Right lobe of liver (tissue), 6 donors: ENCODE measurements around the gene DOCK7. TPM values are rescaled to one million over a fixed set of nuclear protein-coding genes. Genes with fewer than 3 reads are reported as not detected.

ENCODE experiments used
- ATAC-seq, 4 donors: fragments of 200-7000 bp; cut with Tn5 transposase; one replicate each; pipeline ENCODE4 v1.9.1; 2020; ENCODE audit warnings: mild to moderate bottlenecking in 4 of 4, moderate library complexity in 4 of 4
- DNase-seq, 3 donors: peaks; one replicate each; pipeline ENCODE4 v3.0.0-alpha.2; 2020
- H3K27ac ChIP-seq, 3 donors: fragments of 200-600 bp; one replicate each; pipeline ENCODE4 v1.8.0; 2022
- H3K27me3 ChIP-seq, 2 donors: fragments of 200-600 bp; one replicate each; pipeline ENCODE4 v1.8.0; 2022
- H3K36me3 ChIP-seq, 4 donors: fragments of 200-600 bp; sonication (generic) in 1 of 4; one replicate each; pipeline versions ENCODE4 v1.5.1 to v1.8.0; 2017 to 2022; ENCODE audit warnings: control low read depth in 1 of 4
- H3K4me1 ChIP-seq, 4 donors: fragments of 200-600 bp; sonication (generic) in 1 of 4; one replicate each; pipeline versions ENCODE4 v1.5.1 to v1.8.0; 2017 to 2022; ENCODE audit warnings: control low read depth in 1 of 4
- H3K4me3 ChIP-seq, 3 donors: fragments of 200-600 bp; one replicate each; pipeline ENCODE4 v1.8.0; 2022
- H3K9me3 ChIP-seq, 4 donors: fragments of 200-600 bp; sonication (generic) in 1 of 4; one replicate each; pipeline versions ENCODE4 v1.5.1 to v1.8.0; 2017 to 2022; ENCODE audit warnings: control low read depth in 1 of 4
- POLR2A ChIP-seq: fragments of 450-650 bp; IDR thresholded peaks from one replicate; pipeline ENCODE4 v1.6.1; 2017; ENCODE audit warnings: antibody characterized with exemption, mild to moderate bottlenecking
- WGBS: methylation state at CpG from one replicate; pipeline ENCODE4 v1.1.6; 2018; ENCODE audit warnings: low coverage, low lambda C conversion rate; ENCODE audit not compliant: insufficient coverage; ENCODE audit errors: missing lambda C conversion rate; 5-methylcytosine and 5-hydroxymethylcytosine counted together
- intact Hi-C, 2 donors: fragments of 100-400 bp; cut with DNase I; formaldehyde crosslinking; loops; one replicate each; pipeline versions ENCODE4 v1.11.2 to v1.14.1; 2022
- total RNA-seq, 6 experiments: library from RNA; depleted of rRNA in 2 of 6; stranded (reverse); fragments of >200 nt in 2 of 6; fragmentation: NEBNext Ultra II Directional in 3 of 6; extraction: Animal tissue kit (Norgen Biotek cat#: 25700) in 3 of 6; gene quantifications; one replicate each; pipeline versions ENCODE4 v1.1.0 to v1.2.4, GENCODE V29; 2016 to 2023
- TF ChIP-seq, protein P1 (sequence below), 4 donors: fragments of 200-600 bp in 3 of 4; fragments of 450-650 bp in 1 of 4; IDR thresholded peaks; one replicate each; pipeline versions ENCODE4 v1.5.1 to v1.8.0; 2016 to 2022; ENCODE audit warnings: antibody characterized with exemption in 4 of 4, mild to moderate bottlenecking in 2 of 4
- donor health status: DM: no; HTN: yes; CAD: no.
- donor health status: DM: no; HTN: no; CAD: no.
- donor health status: DM: no; HTN: no; CAD: no.
- donor health status: DM: no; HTN: yes; CAD: no.
- donor health status: DM: no; HTN: yes; CAD: no.

DOCK7 gene
- total RNA-seq, 6 experiments from 2014 or later, result 14.1 to 28.4 (median 20.1) TPM

DNA sequence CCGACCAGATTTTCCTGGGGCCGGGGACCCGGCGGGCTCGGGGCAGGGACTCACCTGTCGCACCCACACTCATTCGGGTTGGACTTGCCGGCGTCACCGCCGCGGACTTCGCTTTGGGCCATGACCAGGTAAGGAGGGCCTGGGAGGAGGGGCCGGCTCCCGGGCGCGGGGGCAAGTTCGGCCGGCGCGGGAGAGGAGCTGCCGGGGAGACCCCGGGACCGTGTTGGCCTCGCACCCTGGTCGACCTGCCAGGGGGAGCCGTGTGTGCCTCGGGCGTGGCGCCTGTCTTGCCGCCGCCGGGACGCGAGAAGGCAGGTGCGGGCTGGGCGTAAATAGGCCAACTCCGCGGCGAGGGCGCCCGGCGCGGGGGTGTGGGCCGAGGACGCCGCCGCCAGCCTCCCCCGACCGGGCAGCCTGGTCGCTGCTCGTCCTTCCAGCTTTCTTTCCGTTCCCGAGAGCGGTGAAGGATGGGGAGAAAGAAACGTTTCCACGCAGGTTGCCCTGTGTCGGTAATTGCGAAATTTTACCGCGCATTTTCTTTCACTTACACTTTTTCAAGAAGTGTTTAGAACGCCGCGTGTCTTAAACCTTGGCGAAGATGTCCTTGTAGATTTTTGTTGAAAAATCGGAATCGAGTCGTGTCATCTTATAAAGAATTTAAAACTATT, 250.8 kb downstream of the DOCK7 start:
- H3K27me3 ChIP-seq, result no peaks in the 10 kb centered on the region
- ATAC-seq (peak; percentile 11 to 31 (median 13)), DNase-seq (peak; percentile 74 to 81 (median 76))
- no peaks in the 10 kb centered on the region for H3K9me3 ChIP-seq
- peaks cover 0 to 26% (median 8%) of the 10 kb centered on the region in 4 donors for H3K4me1 ChIP-seq
- WGBS, result 0% methylated on average over 20 of the region's 68 CpGs
- peaks cover 0 to 9% (median 0%) of the 10 kb centered on the region in 4 donors for H3K36me3 ChIP-seq
- no peak for TF ChIP-seq POLR2A
- TF ChIP-seq, protein P1, sequence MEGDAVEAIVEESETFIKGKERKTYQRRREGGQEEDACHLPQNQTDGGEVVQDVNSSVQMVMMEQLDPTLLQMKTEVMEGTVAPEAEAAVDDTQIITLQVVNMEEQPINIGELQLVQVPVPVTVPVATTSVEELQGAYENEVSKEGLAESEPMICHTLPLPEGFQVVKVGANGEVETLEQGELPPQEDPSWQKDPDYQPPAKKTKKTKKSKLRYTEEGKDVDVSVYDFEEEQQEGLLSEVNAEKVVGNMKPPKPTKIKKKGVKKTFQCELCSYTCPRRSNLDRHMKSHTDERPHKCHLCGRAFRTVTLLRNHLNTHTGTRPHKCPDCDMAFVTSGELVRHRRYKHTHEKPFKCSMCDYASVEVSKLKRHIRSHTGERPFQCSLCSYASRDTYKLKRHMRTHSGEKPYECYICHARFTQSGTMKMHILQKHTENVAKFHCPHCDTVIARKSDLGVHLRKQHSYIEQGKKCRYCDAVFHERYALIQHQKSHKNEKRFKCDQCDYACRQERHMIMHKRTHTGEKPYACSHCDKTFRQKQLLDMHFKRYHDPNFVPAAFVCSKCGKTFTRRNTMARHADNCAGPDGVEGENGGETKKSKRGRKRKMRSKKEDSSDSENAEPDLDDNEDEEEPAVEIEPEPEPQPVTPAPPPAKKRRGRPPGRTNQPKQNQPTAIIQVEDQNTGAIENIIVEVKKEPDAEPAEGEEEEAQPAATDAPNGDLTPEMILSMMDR (IDR thresholded peaks at IDR 0.05), result no peak
- peak overlapping the region; percentile 92 to 98 (median 98) for H3K27ac ChIP-seq
- intact Hi-C loops, result no loop called here
- peak overlapping the region; percentile 70 to 97 (median 93) for H3K4me3 ChIP-seq

DNA sequence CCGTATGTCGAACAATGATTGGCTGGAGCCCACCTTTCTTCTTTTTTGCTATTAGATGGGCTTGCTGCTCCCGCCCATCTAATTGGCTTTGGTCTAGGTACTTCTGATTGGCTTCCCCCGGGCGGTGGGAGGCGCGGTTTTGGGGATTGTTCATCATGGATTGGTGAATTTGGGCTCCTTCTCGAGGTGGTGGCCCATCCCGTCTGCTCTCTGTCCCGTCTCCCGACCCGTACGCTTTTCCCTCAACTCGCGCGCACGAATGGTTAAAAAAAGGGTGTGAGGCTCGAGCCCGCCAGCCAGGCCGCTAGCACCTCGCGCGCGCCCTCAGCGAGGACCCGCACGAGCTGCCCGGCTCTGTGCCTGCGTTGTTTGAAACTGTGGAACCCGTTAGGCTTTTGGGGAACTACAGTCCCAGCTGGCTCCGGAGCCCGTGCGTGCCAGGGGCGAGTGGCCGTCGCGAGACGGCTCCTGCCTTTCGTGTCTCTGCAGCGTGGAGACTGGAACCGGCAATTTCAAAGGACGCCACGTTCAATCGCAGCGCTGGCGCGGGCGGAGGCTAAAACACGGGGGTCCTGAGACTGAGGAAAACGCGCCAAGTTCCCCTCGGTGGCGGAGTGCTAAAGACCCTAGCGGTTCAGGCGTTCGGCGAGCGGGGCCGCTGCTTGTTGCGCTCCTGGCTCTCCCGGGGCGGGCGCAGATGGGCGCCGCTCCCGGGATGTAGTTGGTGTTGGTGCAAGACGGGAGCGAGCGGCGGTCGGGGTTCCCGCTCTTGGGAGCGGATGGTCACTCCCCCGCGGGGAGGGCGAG, 251.5 kb downstream of the DOCK7 start, which contains the start of gene USP1:
Gene USP1 (plus strand): TSS at position 584 of the 807 bp plus-strand sequence. CDS start 2,819 bp downstream, outside the sequence.
- DNase-seq, result peak; percentile 95 to 98 (median 98)
- no peaks in the 10 kb centered on the region for H3K27me3 ChIP-seq
- peak; percentile 82 to 93 (median 88) for ATAC-seq
- peaks cover 0 to 4% (median 0%) of the 10 kb centered on the region in 4 donors for H3K36me3 ChIP-seq
- H3K9me3 ChIP-seq, result no peaks in the 10 kb centered on the region
- no peak for TF ChIP-seq POLR2A
- TF ChIP-seq, protein P1 (IDR thresholded peaks at IDR 0.05), result no peak
- intact Hi-C loops, result no loop called here
- H3K4me1 ChIP-seq, result peaks cover 0 to 26% (median 8%) of the 10 kb centered on the region in 4 donors
- peak within 1 kb of the TSS; percentile 70 to 97 (median 93) for H3K4me3 ChIP-seq
- peak within 1 kb of the TSS; percentile 92 to 98 (median 98) for H3K27ac ChIP-seq
- WGBS, result 2% methylated on average over 9 of the region's 76 CpGs

DNA sequence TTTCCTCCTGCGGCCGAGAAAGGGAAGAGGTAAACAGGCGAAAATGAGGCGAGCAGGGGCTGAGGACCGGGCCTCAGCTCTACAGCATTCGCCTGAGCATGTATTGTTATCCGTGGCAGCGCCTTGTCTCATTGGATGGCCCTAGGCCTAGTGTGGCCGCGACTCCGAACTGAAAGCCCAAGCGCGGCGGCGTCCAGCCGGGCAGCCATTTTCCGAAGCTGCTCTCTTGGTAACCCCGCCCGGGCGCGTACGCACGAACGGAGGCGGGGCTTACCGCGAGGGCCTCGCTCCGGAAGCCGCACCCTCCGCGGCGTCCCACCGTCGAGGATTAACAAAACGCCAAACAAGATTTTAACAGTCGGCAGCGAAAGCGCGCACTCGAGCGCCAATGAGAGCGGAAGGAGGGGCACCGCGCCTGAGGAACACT, 252.1 kb downstream of the DOCK7 start:
- Histone ChIP-seq H3K27me3 (no peaks in the 10 kb centered on the region), H3K36me3 (no peaks in the 10 kb centered on the region), H3K9me3 (no peaks in the 10 kb centered on the region), H3K4me1 (peaks cover 0 to 26% (median 8%) of the 10 kb centered on the region in 4 donors), H3K4me3 (peak overlapping the region; percentile 70 to 97 (median 93)), H3K27ac (peak overlapping the region; percentile 92 to 98 (median 98))
- peak in 2 of 3 donors; percentile 94 to 97 for DNase-seq
- 0% methylated on average over 6 of the region's 45 CpGs for WGBS
- TF ChIP-seq, protein P1 (IDR thresholded peaks at IDR 0.05), result no peak
- peak; percentile 92 for TF ChIP-seq POLR2A
- intact Hi-C loops, result no loop called here
- peak; percentile 84 to 91 (median 86) for ATAC-seq

DNA sequence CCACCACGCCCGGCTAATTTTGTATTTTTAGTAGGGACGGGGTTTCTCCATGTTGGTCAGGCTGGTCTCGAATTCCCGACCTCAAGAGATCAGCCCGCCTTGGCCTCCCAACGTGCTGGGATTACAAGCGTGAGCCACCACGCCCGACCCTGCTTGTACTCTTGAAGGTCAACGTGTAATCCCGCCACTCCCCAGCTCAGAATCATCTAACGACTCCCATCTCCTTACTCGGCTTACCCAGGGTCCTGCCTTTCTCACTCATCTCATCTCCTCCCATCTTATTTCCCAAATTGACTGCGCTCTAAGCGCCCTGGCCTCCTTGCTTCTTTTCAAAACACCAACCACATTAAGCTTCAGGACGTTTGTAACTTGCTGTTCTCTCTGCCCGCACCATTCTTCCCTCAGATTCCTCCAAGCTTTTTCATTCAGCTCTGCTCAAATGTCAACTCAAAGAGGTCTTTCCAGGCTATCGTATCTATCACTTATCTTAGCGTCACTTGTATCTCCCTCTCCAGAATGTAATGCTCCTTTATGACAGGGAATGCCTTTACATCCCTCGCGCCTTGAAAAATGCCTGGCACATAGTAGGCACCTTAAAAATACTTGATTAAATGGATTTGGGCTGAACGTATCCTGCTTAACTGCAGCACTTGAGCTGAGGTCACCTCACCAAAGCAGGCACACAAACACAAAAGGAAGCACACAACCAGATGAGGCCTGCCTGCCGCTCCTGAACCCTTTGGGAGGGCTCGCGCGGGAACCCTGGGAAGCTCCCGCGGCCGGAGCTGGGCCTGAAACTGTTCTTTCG, 252.8 kb downstream of the DOCK7 start:
- DNase-seq, result peak in 1 of 3 donors; percentile 36
- peak; percentile 7 to 39 (median 10) for ATAC-seq
- whole genome bisulfite sequencing, result 38% methylated on average over 25 of the region's 31 CpGs

More for the DNA sequence above, 252.8 kb downstream of the DOCK7 start:
- Histone ChIP-seq H3K4me3 (peak overlapping the region; percentile 70 to 97 (median 93)), H3K27ac (peak overlapping the region; percentile 92 to 98 (median 98)), H3K27me3 (no peaks in the 10 kb centered on the region), H3K4me1 (peaks cover 0 to 26% (median 7%) of the 10 kb centered on the region in 4 donors), H3K9me3 (no peaks in the 10 kb centered on the region), H3K36me3 (no peaks in the 10 kb centered on the region)
- intact Hi-C loops, result no loop called here
- TF ChIP-seq, protein P1 (IDR thresholded peaks at IDR 0.05), result no peak
- no peak for TF ChIP-seq POLR2A
